GM12892 (cell line): ENCODE results near the gene HSPA1B.
A peak's percentile ranks its signal among the peaks of the same experiment; 100 is the strongest.

Experiments
- POLR2A ChIP-seq: IDR thresholded peaks from 2 replicates; pipeline ENCODE4 v1.6.1; 2011; ENCODE audit warnings: low read depth, low read length, control low read depth
- POLR2AphosphoS5 ChIP-seq: IDR thresholded peaks from 2 replicates; pipeline ENCODE4 v1.6.1; 2011; ENCODE audit warnings: low read depth, low read length, control low read depth
- TAF1 ChIP-seq: IDR thresholded peaks from 2 replicates; pipeline ENCODE4 v1.6.1; 2011; ENCODE audit warnings: low read depth, mild to moderate bottlenecking, control low read depth, low read length, borderline replicate concordance

GRCh38 chr6:31795616-31796298 is 31.8 kb upstream of the HSPA1B start, which contains the start of gene VARS1:
- TF ChIP-seq POLR2A, result no peak; the same call in 1 of the 2 replicates
- no peak; the same call in none of the 2 replicates for TF ChIP-seq POLR2AphosphoS5
- TF ChIP-seq TAF1, result peak; percentile 49
